Endodermal cell (in vitro differentiated cells): ENCODE measurements around the gene SAMD13. TPM values are rescaled to one million over a fixed set of nuclear protein-coding genes. Genes with fewer than 3 reads are reported as not detected.
"Not testable (repeated sequence)": the region's sequence is repeated elsewhere in the genome, so short reads cannot be mapped to it uniquely, and the experiment has no call there.

Source experiments
- DNase-seq: peaks from one replicate; pipeline ENCODE4 v3.0.0-alpha.2; 2017
- H3K27ac ChIP-seq: 2 replicates; pipeline ENCODE4 v1.5.1; 2013; ENCODE audit warnings: mild to moderate bottlenecking, low read depth, low read length, moderate library complexity
- H3K27me3 ChIP-seq: 2 replicates; pipeline ENCODE4 v1.6.1; 2013; ENCODE audit warnings: mild to moderate bottlenecking, low read length, moderate library complexity; ENCODE audit not compliant: insufficient read depth, control insufficient read depth, poor library complexity, severe bottlenecking
- H3K36me3 ChIP-seq: 2 replicates; pipeline ENCODE4 v1.7.0; 2013; ENCODE audit warnings: mild to moderate bottlenecking, low read length, moderate library complexity; ENCODE audit not compliant: control insufficient read depth, insufficient read depth
- H3K4me1 ChIP-seq: one replicate; pipeline ENCODE4 v1.7.0; 2013; ENCODE audit warnings: low read length; ENCODE audit not compliant: control insufficient read depth, insufficient read depth
- H3K4me3 ChIP-seq: 2 replicates; pipeline ENCODE4 v1.5.1; 2013; ENCODE audit warnings: mild to moderate bottlenecking, low read length, moderate library complexity
- H3K9ac ChIP-seq: 2 replicates; pipeline ENCODE4 v1.6.1; 2013; ENCODE audit warnings: mild to moderate bottlenecking, low read length, moderate library complexity; ENCODE audit not compliant: poor library complexity, severe bottlenecking; ENCODE audit errors: extremely low read depth
- H3K9me3 ChIP-seq: 2 replicates; pipeline ENCODE4 v1.6.1; 2013; ENCODE audit warnings: mild to moderate bottlenecking, low read length, moderate library complexity; ENCODE audit not compliant: control insufficient read depth
- H3K27ac Mint-ChIP-seq: 2 replicates; pipeline ENCODE4 v1.8.0; 2020; ENCODE audit warnings: mixed read lengths
- H3K27me3 Mint-ChIP-seq: 2 replicates; pipeline ENCODE4 v1.8.0; 2021; ENCODE audit warnings: mild to moderate bottlenecking, mixed read lengths; ENCODE audit not compliant: insufficient read depth
- H3K36me3 Mint-ChIP-seq: 2 replicates; pipeline ENCODE4 v1.8.0; 2020; ENCODE audit warnings: low read depth, mixed read lengths
- H3K4me1 Mint-ChIP-seq: 2 replicates; pipeline ENCODE4 v1.8.0; 2020; ENCODE audit warnings: mixed read lengths
- H3K4me3 Mint-ChIP-seq: 2 replicates; pipeline ENCODE4 v1.8.0; 2020; ENCODE audit warnings: mild to moderate bottlenecking, moderate library complexity, mixed read lengths
- H3K9me3 Mint-ChIP-seq: 2 replicates; pipeline ENCODE4 v1.8.0; 2020; ENCODE audit warnings: mild to moderate bottlenecking, mixed read lengths
- WGBS, 2 experiments: methylation state at CpG; one replicate each; pipeline versions ENCODE4 v1.1.5 to v1.1.7; 2013; ENCODE audit warnings: missing lambda C conversion rate in 2 of 2, mixed read lengths in 1 of 2; ENCODE audit not compliant: insufficient coverage in 1 of 2, insufficient read length in 1 of 2; 5-methylcytosine and 5-hydroxymethylcytosine counted together
- total RNA-seq, 2 donors: library from RNA; stranded (reverse); fragmentation: NEBNext Ultra II Directional in 1 of 2; extraction: Animal tissue kit (Norgen Biotek cat#: 25700) in 1 of 2; gene quantifications; 2 replicates in 1 of 2; 3 replicates in 1 of 2; pipeline ENCODE4 v1.2.1, GENCODE V29; 2021
- TF ChIP-seq, protein P1 (sequence below): fragments of 200-600 bp; sonication (generic); conservative IDR thresholded peaks from 2 replicates; pipeline ENCODE4 v1.5.0; 2021; ENCODE audit warnings: antibody characterized with exemption, mild to moderate bottlenecking

Gene SAMD13
- total RNA-seq, 2 donors from 2014 or later = 1.8 to 2.5 TPM

DNA sequence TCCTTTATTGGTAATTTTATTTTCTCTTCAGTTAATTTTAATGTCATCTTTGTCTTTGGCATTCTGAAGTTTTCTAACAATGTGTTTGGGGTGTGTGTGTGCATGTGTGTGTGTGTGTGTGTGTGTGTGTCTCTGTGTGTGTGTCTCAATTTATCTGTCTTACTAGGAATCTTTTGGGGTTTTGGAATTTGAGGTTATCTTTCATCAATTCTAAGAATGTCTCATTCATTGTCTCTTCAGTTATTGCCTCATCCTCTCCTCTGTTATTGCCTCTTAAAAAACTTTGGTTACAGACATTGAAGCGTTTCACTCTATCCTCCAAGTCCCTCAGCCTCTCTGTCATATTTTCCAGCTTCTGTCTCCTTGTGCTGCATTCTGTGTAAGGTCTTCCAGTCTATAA is 18.1 kb upstream of the SAMD13 start:
- H3K27me3 ChIP-seq = no peaks in the 10 kb centered on the region
- no peaks in the 10 kb centered on the region for H3K36me3 ChIP-seq
- no peak for DNase-seq
- peaks cover 3% of the 10 kb centered on the region for H3K27me3 Mint-ChIP-seq
- no peak overlapping the region for H3K27ac Mint-ChIP-seq
- TF ChIP-seq, protein P1, sequence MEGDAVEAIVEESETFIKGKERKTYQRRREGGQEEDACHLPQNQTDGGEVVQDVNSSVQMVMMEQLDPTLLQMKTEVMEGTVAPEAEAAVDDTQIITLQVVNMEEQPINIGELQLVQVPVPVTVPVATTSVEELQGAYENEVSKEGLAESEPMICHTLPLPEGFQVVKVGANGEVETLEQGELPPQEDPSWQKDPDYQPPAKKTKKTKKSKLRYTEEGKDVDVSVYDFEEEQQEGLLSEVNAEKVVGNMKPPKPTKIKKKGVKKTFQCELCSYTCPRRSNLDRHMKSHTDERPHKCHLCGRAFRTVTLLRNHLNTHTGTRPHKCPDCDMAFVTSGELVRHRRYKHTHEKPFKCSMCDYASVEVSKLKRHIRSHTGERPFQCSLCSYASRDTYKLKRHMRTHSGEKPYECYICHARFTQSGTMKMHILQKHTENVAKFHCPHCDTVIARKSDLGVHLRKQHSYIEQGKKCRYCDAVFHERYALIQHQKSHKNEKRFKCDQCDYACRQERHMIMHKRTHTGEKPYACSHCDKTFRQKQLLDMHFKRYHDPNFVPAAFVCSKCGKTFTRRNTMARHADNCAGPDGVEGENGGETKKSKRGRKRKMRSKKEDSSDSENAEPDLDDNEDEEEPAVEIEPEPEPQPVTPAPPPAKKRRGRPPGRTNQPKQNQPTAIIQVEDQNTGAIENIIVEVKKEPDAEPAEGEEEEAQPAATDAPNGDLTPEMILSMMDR = no peak
- no peak overlapping the region for H3K27ac ChIP-seq
- no peak overlapping the region for H3K9ac ChIP-seq
- peaks cover 23% of the 10 kb centered on the region for H3K9me3 Mint-ChIP-seq
- H3K36me3 Mint-ChIP-seq = peaks cover 4% of the 10 kb centered on the region
- peaks cover 29% of the 10 kb centered on the region for H3K9me3 ChIP-seq
- no peak overlapping the region for H3K4me3 Mint-ChIP-seq
- no peaks in the 10 kb centered on the region for H3K4me1 ChIP-seq
- H3K4me3 ChIP-seq = no peak overlapping the region
- WGBS, 2 experiments = 86 to 90% methylated on average over 1 of the region's 1 CpG
- no peaks in the 10 kb centered on the region for H3K4me1 Mint-ChIP-seq

DNA sequence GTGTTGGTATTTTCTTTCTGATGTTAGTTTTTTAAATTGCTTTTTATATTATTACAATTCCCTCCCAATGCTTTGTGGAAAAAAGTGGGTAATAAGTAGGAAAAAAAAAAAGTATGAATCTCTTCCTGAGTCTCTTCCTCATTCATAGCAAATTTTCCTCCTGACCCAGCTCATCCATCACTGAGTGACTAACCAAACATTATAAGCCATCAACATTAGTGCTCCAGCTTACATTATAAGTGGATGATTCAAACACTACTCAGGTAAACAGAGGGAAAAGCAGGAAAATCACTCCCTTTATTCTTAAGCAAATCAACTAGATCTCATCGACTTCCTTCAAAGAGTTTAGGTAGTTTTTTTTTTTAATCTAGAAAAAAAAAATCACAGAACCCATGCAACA is 15.4 kb upstream of the SAMD13 start:
- Mint-ChIP-seq H3K27me3 (no peaks in the 10 kb centered on the region), H3K27ac (no peak overlapping the region), H3K9me3 (peaks cover 37% of the 10 kb centered on the region), H3K4me1 (no peaks in the 10 kb centered on the region), H3K4me3 (no peak overlapping the region), H3K36me3 (peaks cover 4% of the 10 kb centered on the region)
- WGBS, 2 experiments = no CpG with 5 or more reads among the region's 1 CpG
- Histone ChIP-seq H3K27ac (no peak overlapping the region), H3K36me3 (no peaks in the 10 kb centered on the region), H3K27me3 (no peaks in the 10 kb centered on the region), H3K4me3 (no peak overlapping the region), H3K9me3 (peaks cover 42% of the 10 kb centered on the region), H3K9ac (no peak overlapping the region), H3K4me1 (no peaks in the 10 kb centered on the region)
- no peak for DNase-seq
- TF ChIP-seq, protein P1 = no peak

DNA sequence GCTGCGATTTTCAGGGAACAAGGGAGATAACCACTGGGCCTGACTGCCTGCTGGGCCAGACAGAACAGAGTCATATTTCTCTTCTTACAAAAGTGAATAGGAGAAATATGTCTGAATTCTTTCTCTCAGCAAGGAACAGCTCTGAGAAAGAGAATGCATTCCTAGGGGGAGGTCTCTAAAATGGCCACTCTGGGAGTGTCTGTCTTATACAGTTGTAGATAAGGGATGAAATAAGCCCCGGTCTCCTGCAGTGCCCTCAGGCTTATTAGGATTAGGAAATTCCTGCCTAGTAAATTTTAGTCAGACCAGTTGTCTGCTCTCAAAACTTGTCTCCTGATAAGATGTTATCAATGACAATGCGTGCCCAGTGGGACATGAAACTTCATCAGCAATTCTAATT is 14.1 kb upstream of the SAMD13 start:
- not testable (repeated sequence) for H3K27me3 ChIP-seq, H3K27ac Mint-ChIP-seq, H3K27ac ChIP-seq, H3K4me3 Mint-ChIP-seq, H3K4me3 ChIP-seq, H3K36me3 ChIP-seq, H3K36me3 Mint-ChIP-seq, H3K4me1 Mint-ChIP-seq, H3K4me1 ChIP-seq, H3K27me3 Mint-ChIP-seq, DNase-seq, H3K9ac ChIP-seq
- H3K9me3 ChIP-seq = peaks cover 42% of the 10 kb centered on the region
- peaks cover 37% of the 10 kb centered on the region for H3K9me3 Mint-ChIP-seq
- 61 to 62% methylated on average over 3 of the region's 3 CpGs for WGBS, 2 experiments

DNA sequence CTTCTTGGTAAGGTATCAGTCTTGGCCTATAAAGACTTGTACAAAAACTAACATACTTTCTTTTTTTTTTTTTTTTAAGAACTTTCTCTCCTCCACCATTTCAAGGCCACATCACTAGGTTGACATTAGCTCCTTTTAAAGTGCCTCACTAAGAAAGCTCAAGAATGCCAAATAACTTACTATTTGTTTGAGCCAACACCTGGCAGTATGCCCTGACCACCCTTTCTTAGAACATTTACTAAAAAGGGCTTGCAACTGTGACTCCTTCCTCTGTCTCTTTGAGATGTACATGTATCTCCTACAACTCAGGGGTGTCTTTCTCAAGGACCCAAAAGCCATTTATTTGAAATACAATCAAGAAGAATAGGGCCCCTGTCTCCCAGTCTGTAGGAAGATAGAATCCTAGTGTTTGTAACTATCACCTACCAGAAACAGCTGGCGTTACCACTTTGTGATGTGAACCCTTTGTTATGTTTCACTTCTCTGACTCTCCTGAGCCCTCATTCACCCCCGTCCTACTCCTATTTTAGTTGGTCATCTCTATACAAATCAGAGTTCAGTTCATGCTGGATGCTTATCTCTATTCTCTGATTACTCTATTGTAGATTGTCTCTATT is 12.2 kb upstream of the SAMD13 start:
- Mint-ChIP-seq H3K36me3 (peaks cover 4% of the 10 kb centered on the region), H3K9me3 (peaks cover 39% of the 10 kb centered on the region), H3K27ac (no peak overlapping the region), H3K27me3 (no peaks in the 10 kb centered on the region), H3K4me3 (no peak overlapping the region), H3K4me1 (no peaks in the 10 kb centered on the region)
- H3K4me1 ChIP-seq = no peaks in the 10 kb centered on the region
- WGBS, 2 experiments = 78 to 94% methylated on average over 1 to 2 of the region's 2 CpGs
- no peak overlapping the region for H3K9ac ChIP-seq
- TF ChIP-seq, protein P1 = no peak
- H3K9me3 ChIP-seq = peaks cover 42% of the 10 kb centered on the region
- no peak for DNase-seq
- no peak overlapping the region for H3K27ac ChIP-seq
- no peak overlapping the region for H3K4me3 ChIP-seq
- no peaks in the 10 kb centered on the region for H3K36me3 ChIP-seq
- H3K27me3 ChIP-seq = no peaks in the 10 kb centered on the region
